Measurements from ENCODE around the gene MRPL40. TPM values are rescaled to one million over a fixed set of nuclear protein-coding genes. Genes with fewer than 3 reads are reported as not detected.
A peak's percentile ranks its signal among the peaks of the same experiment; 100 is the strongest.

MRPL40 gene
- total and polyA plus RNA-seq, 2 donors (not counting 3 experiments of a cell fraction or from before 2014, with no cell fraction given): 17.5 to 27.4 TPM

GRCh38 chr22:19455033-19455432, 22.7 kb downstream of the MRPL40 start:
- no peaks in the 10 kb centered on the region for H3K79me2 ChIP-seq (ENCODE audit: control insufficient read depth, insufficient read depth, low read length)
- POLR2A ChIA-PET: no interaction called here

More at GRCh38 chr22:19455033-19455432, 22.7 kb downstream of the MRPL40 start:
- Histone ChIP-seq H3K9me3 (replicated peaks; ENCODE audit: control insufficient read depth, insufficient read depth, low read length) (no peaks in the 10 kb centered on the region), H3K27me3 (ENCODE audit: control insufficient read depth in 2 of 2, insufficient read depth in 2 of 2, low read length in 2 of 2) (no peaks in the 10 kb centered on the region), H3K9me1 (replicated peaks; ENCODE audit: control insufficient read depth, extremely low read depth, insufficient read depth, low read length) (no peaks in the 10 kb centered on the region), H2AFZ (ENCODE audit: low read depth, low read length) (no peak overlapping the region), H3K4me3 (replicated peaks in 1 of 3; ENCODE audit: insufficient read depth in 1 of 3, low read depth in 1 of 3, low read length in 3 of 3) (no peak overlapping the region), H4K20me1 (replicated peaks; ENCODE audit: control insufficient read depth, extremely low read depth, insufficient read depth, low read length) (no peaks in the 10 kb centered on the region), H3K9ac (replicated peaks; ENCODE audit: extremely low read depth, insufficient read depth, low read length) (no peak overlapping the region), H3K4me2 (ENCODE audit: insufficient read depth, low read length) (no peak overlapping the region), H3K4me1 (ENCODE audit: control insufficient read depth, extremely low read depth, insufficient read depth, low read length) (peaks cover 12% of the 10 kb centered on the region), H3K36me3 (ENCODE audit: control insufficient read depth in 2 of 2, extremely low read depth in 1 of 2, insufficient read depth in 2 of 2, low read length in 2 of 2) (peaks cover 16 to 54% of the 10 kb centered on the region in 2 experiments), H3K27ac (ENCODE audit: insufficient read depth, low read depth, low read length) (peak overlapping the region; percentile 17)
- no peak for FAIRE-seq
- no TSS peak for BruUV-seq (replicated peaks)
- TF ChIP-seq FOS (IDR thresholded peaks at IDR 0.05; ENCODE audit: borderline replicate concordance, insufficient read depth, low read length) (no peak), GATA2 (IDR thresholded peaks at IDR 0.05; ENCODE audit: insufficient read depth, insufficient read length, low read depth, low read length) (no peak), CTCF (IDR thresholded peaks at IDR 0.05; ENCODE audit: extremely low read depth in 1 of 2, insufficient read depth in 1 of 2, low read depth in 1 of 2, low read length in 2 of 2) (no peak), JUN (IDR thresholded peaks at IDR 0.05; ENCODE audit: borderline replicate concordance, insufficient read depth, insufficient read length, low read depth) (no peak), MYC (IDR thresholded peaks at IDR 0.05; ENCODE audit: low read depth, low read length) (no peak), EZH2 (IDR thresholded peaks at IDR 0.05; ENCODE audit: borderline replicate concordance, low read depth, low read length, severe bottlenecking) (no peak), POLR2AphosphoS5 (IDR thresholded peaks at IDR 0.05; ENCODE audit: insufficient read depth, low read depth, low read length) (no peak), MAX (IDR thresholded peaks at IDR 0.05; ENCODE audit: insufficient read depth, insufficient read length) (no peak), POLR2A (IDR thresholded peaks at IDR 0.05; ENCODE audit: low read depth, low read length) (no peak)
- CTCF ChIA-PET: interaction anchor here (1.8 kb wide), 1 partner anchor 174 kb away, joined by 9 read pairs; no protein-coding TSS in a partner anchor
- dilution Hi-C loops (cut with MboI; ENCODE audit: extremely low pct_ligation_motif_present, low sequenced_read_pairs): no loop called here
- intact Hi-C loops (cut with micrococcal nuclease): no loop called here
- DNase-seq (ENCODE audit: low read depth, low spot score): no peak

All from endothelial cell of umbilical vein (primary cell).